K562 (cell line): ENCODE data around the gene CREG2. TPM values are rescaled to one million over a fixed set of nuclear protein-coding genes. Genes with fewer than 3 reads are reported as not detected.

Experiments used
- COPS2 ChIP-seq: fragments of 450-650 bp; conservative IDR thresholded peaks from 2 replicates; pipeline ENCODE4 v1.6.1; 2016; ENCODE audit warnings: mild to moderate bottlenecking, moderate library complexity
- CREB1 ChIP-seq, 2 experiments: sonication (generic) in 1 of 2; formaldehyde crosslinking in 1 of 2; IDR thresholded peaks; 2 replicates each; pipeline versions ENCODE4 v1.6.1 to v1.8.0; 2012 to 2022; ENCODE audit warnings: inconsistent platforms in 1 of 2, mild to moderate bottlenecking in 1 of 2, missing genetic modification reagents in 1 of 2, moderate library complexity in 1 of 2
- DACH1 ChIP-seq: fragments of 450-650 bp; IDR thresholded peaks from 2 replicates; pipeline ENCODE4 v1.6.1; 2018; ENCODE audit not compliant: partially characterized antibody
- ETV5 ChIP-seq: sonication (generic); formaldehyde crosslinking; IDR thresholded peaks from 2 replicates; pipeline ENCODE4 v1.4.0; 2020; ENCODE audit warnings: low read depth, mild to moderate bottlenecking, missing genetic modification reagents
- GABPB1 ChIP-seq: sonication (generic); formaldehyde crosslinking; IDR thresholded peaks from 2 replicates; pipeline ENCODE4 v1.8.0; 2022; ENCODE audit warnings: mild to moderate bottlenecking, missing genetic modification reagents
- HNRNPH1 ChIP-seq: fragments of 200-400 bp; formaldehyde crosslinking; optimal IDR thresholded peaks from 2 replicates; pipeline ENCODE3; 2017; ENCODE audit warnings: low read depth, mild to moderate bottlenecking, low read length, moderate library complexity
- HOMEZ ChIP-seq: fragments of 250-450 bp; sonication (Bioruptor Pico); IDR thresholded peaks from 2 replicates; pipeline ENCODE4 v1.4.0; 2020; ENCODE audit warnings: mild to moderate bottlenecking, moderate library complexity
- HSF4 ChIP-seq: fragments of 250-450 bp; sonication (Bioruptor Pico); IDR thresholded peaks from 2 replicates; pipeline ENCODE4 v2.1.2; 2022; ENCODE audit warnings: mild to moderate bottlenecking, moderate library complexity, borderline replicate concordance
- KAT2B ChIP-seq: IDR thresholded peaks from one replicate; pipeline ENCODE4 v1.6.1; 2012; ENCODE audit warnings: low read depth, mild to moderate bottlenecking, control low read depth, inconsistent platforms, low read length, moderate library complexity
- MTF1 ChIP-seq: fragments of 250-450 bp; sonication (Bioruptor Pico); IDR thresholded peaks from 2 replicates; pipeline ENCODE4 v1.9.0; 2021; ENCODE audit warnings: moderate library complexity, mild to moderate bottlenecking, inconsistent platforms, borderline replicate concordance
- PCBP1 ChIP-seq: fragments of 200-400 bp; formaldehyde crosslinking; IDR thresholded peaks from 2 replicates; pipeline ENCODE4 v1.6.1; 2018; ENCODE audit warnings: mild to moderate bottlenecking, low read depth, low read length; ENCODE audit not compliant: poor library complexity, severe bottlenecking
- RFX1 ChIP-seq: fragments of 450-650 bp; IDR thresholded peaks from 2 replicates; pipeline ENCODE4 v1.6.1; 2016; ENCODE audit warnings: mild to moderate bottlenecking, moderate library complexity
- SMARCB1 ChIP-seq: IDR thresholded peaks from 2 replicates; pipeline ENCODE4 v1.6.1; 2011; ENCODE audit warnings: improper control_type of control experiment, low read depth; ENCODE audit not compliant: insufficient read length
- ZBED1 ChIP-seq: IDR thresholded peaks from 2 replicates; pipeline ENCODE4 v1.6.1; 2014
- ZBTB12 ChIP-seq: fragments of 250-450 bp; sonication (Bioruptor Pico); IDR thresholded peaks from 2 replicates; pipeline ENCODE4 v1.4.0; 2020
- ZBTB17 ChIP-seq: fragments of 450-650 bp; formaldehyde crosslinking; IDR thresholded peaks from 2 replicates; pipeline ENCODE4 v1.4.0; 2020; ENCODE audit warnings: mild to moderate bottlenecking
- ZC3H11A ChIP-seq: IDR thresholded peaks from 2 replicates; pipeline ENCODE4 v1.6.1; 2012; ENCODE audit warnings: low read depth, low read length, improper control_type of control experiment
- ZFP1 ChIP-seq: fragments of 450-650 bp; formaldehyde crosslinking; IDR thresholded peaks from 2 replicates; pipeline ENCODE4 v1.4.0; 2020; ENCODE audit warnings: mild to moderate bottlenecking, mixed read lengths
- ZFP36 ChIP-seq: fragments of 150-350 bp; IDR thresholded peaks from 2 replicates; pipeline ENCODE4 v1.6.1; 2018; ENCODE audit warnings: low read length, low read depth; ENCODE audit not compliant: partially characterized antibody
- ZNF174 ChIP-seq: fragments of 250-450 bp; sonication (Bioruptor Pico); IDR thresholded peaks from 2 replicates; pipeline ENCODE4 v1.4.0; 2020; ENCODE audit warnings: mild to moderate bottlenecking
- ZNF3 ChIP-seq: fragments of 250-450 bp; sonication (Bioruptor Pico); IDR thresholded peaks from 2 replicates; pipeline ENCODE4 v1.5.0; 2021; ENCODE audit warnings: mild to moderate bottlenecking, moderate library complexity
- ZNF696 ChIP-seq: fragments of 250-450 bp; sonication (Bioruptor Pico); conservative IDR thresholded peaks from 2 replicates; pipeline ENCODE4 v1.4.0; 2020; ENCODE audit warnings: mild to moderate bottlenecking, moderate library complexity
- ZNF699 ChIP-seq: fragments of 250-450 bp; sonication (Bioruptor Pico); IDR thresholded peaks from 2 replicates; pipeline ENCODE4 v1.8.0; 2021; ENCODE audit warnings: mild to moderate bottlenecking, moderate library complexity; ENCODE audit not compliant: insufficient replicate concordance
- ZSCAN29 ChIP-seq: fragments of 450-650 bp; IDR thresholded peaks from 2 replicates; pipeline ENCODE4 v1.6.1; 2017
- ZSCAN32 ChIP-seq: fragments of 450-650 bp; formaldehyde crosslinking; IDR thresholded peaks from 2 replicates; pipeline ENCODE4 v1.4.0; 2020; ENCODE audit warnings: mild to moderate bottlenecking, moderate library complexity
- polyA plus RNA-seq, 8 experiments: library from polyadenylated mRNA; depleted of rRNA in 4 of 8; stranded (reverse) in 5 of 8; unstranded in 3 of 8; fragments of >200 nt; fragmentation: Nextera tagmentation in 2 of 8; fragmentation: Illumina TruSeq in 1 of 8; extraction: Ambion mirVana in 2 of 8; extraction: Trizol in 1 of 8; gene quantifications; 2 replicates each; pipeline versions ENCODE4 v1.2.1 to v1.2.3, GENCODE V29; 2011 to 2014; ENCODE audit warnings: inconsistent platforms in 1 of 8, missing spikeins in 1 of 8
- total RNA-seq, 7 experiments: library from RNA; depleted of rRNA in 6 of 7; stranded (reverse); fragments of >200 nt in 6 of 7; fragmentation: Illumina TruSeq in 2 of 7; extraction: Trizol in 2 of 7; gene quantifications; 2 replicates each; pipeline versions ENCODE4 v1.2.1 to v1.2.3, GENCODE V29; 2011 to 2021; ENCODE audit warnings: low replicate concordance in 1 of 7
- TF ChIP-seq, protein P1 (sequence below), 2 experiments: fragments of 200-800 bp in 1 of 2; sonication (Bioruptor generic) in 1 of 2; sonication (generic) in 1 of 2; formaldehyde crosslinking in 1 of 2; IDR thresholded peaks in 1 of 2; conservative IDR thresholded peaks in 1 of 2; 2 replicates each; pipeline versions ENCODE4 v1.5.0 to v1.6.1; 2016 to 2020; ENCODE audit warnings: missing compliant biosample characterization in 1 of 2, missing genetic modification characterization in 1 of 2, missing genetic modification reagents in 1 of 2

CREG2 gene
- total and polyA plus RNA-seq, 9 of the 15 experiments (the other 6 are each of a cell fraction or from before 2014, with no cell fraction given): not detected

DNA sequence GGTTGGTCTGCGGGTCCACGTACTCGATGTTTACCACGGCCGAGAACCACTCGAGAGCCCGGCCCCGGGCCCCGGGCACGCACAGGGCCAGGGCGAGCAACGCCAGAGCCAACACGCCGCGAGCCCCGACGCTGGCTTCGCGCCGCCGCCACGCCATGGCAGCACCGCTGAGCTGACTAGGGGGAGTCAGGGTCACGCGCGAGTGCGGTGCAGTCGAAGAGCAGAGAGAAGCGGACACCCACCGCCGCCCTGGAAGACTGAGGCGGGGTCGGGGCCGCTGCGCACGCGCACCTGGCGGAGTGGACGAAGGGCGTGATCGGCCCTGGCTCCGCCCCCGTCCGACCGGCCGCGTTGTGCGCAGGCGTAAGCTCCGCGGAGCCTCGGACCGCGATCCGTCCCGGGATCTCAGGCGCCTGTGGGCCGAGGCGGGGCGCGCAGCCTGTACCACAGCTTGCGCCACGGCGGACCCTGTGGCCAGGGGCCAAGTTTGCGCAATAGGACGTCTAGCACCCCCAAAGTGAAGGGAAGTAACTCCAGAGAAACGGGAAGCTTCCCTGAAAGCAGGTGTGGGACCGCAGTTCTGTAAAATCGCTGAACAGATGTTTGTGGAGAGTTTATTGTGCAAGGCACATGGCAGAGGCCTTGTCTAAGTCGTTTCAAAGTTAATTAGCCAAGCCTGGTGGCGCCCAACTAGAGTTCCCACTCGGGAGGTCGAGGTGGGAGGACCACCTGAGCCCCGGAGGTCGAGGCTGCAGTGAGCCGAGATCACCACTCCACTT lies 78.7 kb downstream of the CREG2 start, which contains the start of gene RNF149 (continued):
- TF ChIP-seq ZBTB17 (CRISPR knock-in tag) (peak; percentile 62; the same call in 1 of the 2 replicates), ZSCAN32 (no peak), ZNF3 (CRISPR knock-in tag) (no peak), RFX1 (no peak), ZNF699 (CRISPR knock-in tag) (no peak), ZC3H11A (no peak), ZBED1 (no peak), SMARCB1 (no peak), ZNF174 (CRISPR knock-in tag) (no peak), HNRNPH1 (no peak), HSF4 (CRISPR knock-in tag) (no peak), ZFP36 (no peak), ZSCAN29 (no peak), MTF1 (no peak), COPS2 (no peak), PCBP1 (no peak), HOMEZ (CRISPR knock-in tag) (no peak), ETV5 (CRISPR knock-in tag) (peak; percentile 53), ZNF696 (no peak), GABPB1 (CRISPR knock-in tag) (no peak), KAT2B (no peak), DACH1 (peak; percentile 28), CREB1 (IDR thresholded peaks at IDR 0.05) (no peak; the same call in none of the 2 replicates), CREB1 (CRISPR knock-in tag; IDR thresholded peaks at IDR 0.05) (0 out of 2 replicates have a peak, but pooled peaks have one; percentile 31), ZBTB12 (CRISPR knock-in tag) (no peak), ZFP1 (CRISPR knock-in tag) (no peak)
- TF ChIP-seq, protein P1, sequence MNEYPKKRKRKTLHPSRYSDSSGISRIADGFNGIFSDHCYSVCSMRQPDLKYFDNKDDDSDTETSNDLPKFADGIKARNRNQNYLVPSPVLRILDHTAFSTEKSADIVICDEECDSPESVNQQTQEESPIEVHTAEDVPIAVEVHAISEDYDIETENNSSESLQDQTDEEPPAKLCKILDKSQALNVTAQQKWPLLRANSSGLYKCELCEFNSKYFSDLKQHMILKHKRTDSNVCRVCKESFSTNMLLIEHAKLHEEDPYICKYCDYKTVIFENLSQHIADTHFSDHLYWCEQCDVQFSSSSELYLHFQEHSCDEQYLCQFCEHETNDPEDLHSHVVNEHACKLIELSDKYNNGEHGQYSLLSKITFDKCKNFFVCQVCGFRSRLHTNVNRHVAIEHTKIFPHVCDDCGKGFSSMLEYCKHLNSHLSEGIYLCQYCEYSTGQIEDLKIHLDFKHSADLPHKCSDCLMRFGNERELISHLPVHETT (CRISPR knock-in tag; conservative IDR thresholded peaks at IDR 0.05 in 1 of 2, IDR thresholded peaks at IDR 0.05 in 1 of 2): peak in 1 of 2 experiments; percentile 44; a peak in 1 of 4 replicates
